SIG-M5 treated with dmso at 0.1 percent for 504 hours (cell line): ENCODE data around the gene PSMC4.

Experiments used
- DNase-seq: peaks from one replicate; lab custom pipeline; 2025; ENCODE audit not compliant: unreplicated experiment; lab: John Stamatoyannopoulos, UW

PSMC4 gene

GRCh38 chr19:39987167-39987566, 16.2 kb downstream of the PSMC4 start:
- DNase-seq = no peak

- no peak for DNase-seq
Observed at GRCh38 chr19:39987596-39987995, 16.6 kb downstream of the PSMC4 start.

GRCh38 chr19:39993605-39994004, 22.6 kb downstream of the PSMC4 start:
- no peak for DNase-seq

- DNase-seq = no peak
Observed at GRCh38 chr19:39994361-39994760, 23.4 kb downstream of the PSMC4 start.

GRCh38 chr19:39995794-39996193, 24.8 kb downstream of the PSMC4 start:
- no peak for DNase-seq

GRCh38 chr19:39996218-39996810, 25.3 kb downstream of the PSMC4 start:
- peak; percentile 39 for DNase-seq

- DNase-seq = peak; percentile 87
Observed at GRCh38 chr19:39996811-39997637, 26.1 kb downstream of the PSMC4 start, which contains the start of gene ZNF546. Gene ZNF546 (plus strand): TSS chr19:39997060. CDS start chr19:39998327, 1,267 bp downstream.

- no peak for DNase-seq
Observed at GRCh38 chr19:39997638-39998216, 26.8 kb downstream of the PSMC4 start.

GRCh38 chr19:39998501-39998900, 27.5 kb downstream of the PSMC4 start:
- DNase-seq = no peak

GRCh38 chr19:40005691-40006272, 34.8 kb downstream of the PSMC4 start:
- DNase-seq = no peak

- DNase-seq = no peak
Observed at GRCh38 chr19:40006273-40006691, 35.3 kb downstream of the PSMC4 start.

- no peak for DNase-seq
Observed at GRCh38 chr19:40009674-40010073, 38.7 kb downstream of the PSMC4 start.

GRCh38 chr19:40013991-40014390, 43.0 kb downstream of the PSMC4 start:
- no peak for DNase-seq

- DNase-seq = no peak
Observed at GRCh38 chr19:40023969-40024368, 53.0 kb downstream of the PSMC4 start.

- DNase-seq = no peak
Observed at GRCh38 chr19:40025938-40026596, 55.1 kb downstream of the PSMC4 start.

- DNase-seq = no peak
Observed at GRCh38 chr19:40026597-40026970, 55.6 kb downstream of the PSMC4 start.
